Activated T-helper 1 cell treated with anti-CD3 and anti-CD28 coated beads, Interleukin-12 subunit alpha, Interleukin-12 subunit beta, Interleukin-2, Interleukin-4 antibody, amounts not matched to agents 30 ng/mL and 10 ng/mL and 1 ng/mL, durations not matched to agents 14 hours and 24 hours and 36 hours (primary cell): ENCODE data around the gene C2orf49. TPM values are rescaled to one million over a fixed set of nuclear protein-coding genes. Genes with fewer than 3 reads are reported as not detected.

Experiments
- DNase-seq: peaks from one replicate; pipeline ENCODE4 v3.0.0; 2021; ENCODE audit warnings: low spot score
- H3K27ac Mint-ChIP-seq: one replicate; pipeline ENCODE4 v1.8.0; 2021; ENCODE audit warnings: mild to moderate bottlenecking, mixed read lengths
- H3K27me3 Mint-ChIP-seq: one replicate; pipeline ENCODE4 v1.8.0; 2022; ENCODE audit warnings: mild to moderate bottlenecking, moderate library complexity, mixed read lengths; ENCODE audit not compliant: insufficient read depth
- H3K36me3 Mint-ChIP-seq: one replicate; pipeline ENCODE4 v1.8.0; 2021; ENCODE audit warnings: low read depth, mixed read lengths
- H3K4me1 Mint-ChIP-seq: one replicate; pipeline ENCODE4 v1.8.0; 2021; ENCODE audit warnings: low read depth, mixed read lengths
- H3K4me3 Mint-ChIP-seq: one replicate; pipeline ENCODE4 v1.8.0; 2021; ENCODE audit warnings: mild to moderate bottlenecking, moderate library complexity, mixed read lengths
- H3K9me3 Mint-ChIP-seq: one replicate; pipeline ENCODE4 v1.8.0; 2021; ENCODE audit warnings: mixed read lengths
- intact Hi-C: fragments of 100-400 bp; cut with micrococcal nuclease; formaldehyde crosslinking; loops from one replicate; pipeline ENCODE4 v1.15.1; 2024
- total RNA-seq: library from RNA; stranded (reverse); gene quantifications from 2 replicates; pipeline ENCODE4 v1.2.3, GENCODE V29; 2022

The C2orf49 gene
- total RNA-seq, 1 donor from 2014 or later, result 18.5 TPM

- no peaks in the 10 kb centered on the region for H3K27me3 Mint-ChIP-seq
- no peaks in the 10 kb centered on the region for H3K9me3 Mint-ChIP-seq
- H3K27ac Mint-ChIP-seq, result no peak overlapping the region
- peak overlapping the region; percentile 100 for H3K4me3 Mint-ChIP-seq
- DNase-seq, result no peak
- peaks cover 50% of the 10 kb centered on the region for H3K4me1 Mint-ChIP-seq
- intact Hi-C loops, result loop anchor here (5.0 to 10.0 kb wide), 3 partner anchors 455 to 853 kb away; partner anchors contain the start of gene UXS1
- H3K36me3 Mint-ChIP-seq, result peaks cover 37% of the 10 kb centered on the region
Observed at GRCh38 chr2:105339414-105339813, 2.1 kb downstream of the C2orf49 start.

GRCh38 chr2:105344704-105345345 lies 7.5 kb downstream of the C2orf49 start:
- intact Hi-C loops, result loop anchor here (10.0 kb wide), 1 partner anchor 1240 kb away; no protein-coding TSS in a partner anchor
- no peaks in the 10 kb centered on the region for H3K27me3 Mint-ChIP-seq
- H3K36me3 Mint-ChIP-seq, result peaks cover 46% of the 10 kb centered on the region
- H3K27ac Mint-ChIP-seq, result no peak overlapping the region
- H3K9me3 Mint-ChIP-seq, result no peaks in the 10 kb centered on the region
- H3K4me3 Mint-ChIP-seq, result no peak overlapping the region
- DNase-seq, result no peak
- H3K4me1 Mint-ChIP-seq, result peaks cover 5% of the 10 kb centered on the region

- intact Hi-C loops, result no loop called here
- Mint-ChIP-seq H3K27ac (no peak overlapping the region), H3K9me3 (peaks cover 7% of the 10 kb centered on the region), H3K27me3 (no peaks in the 10 kb centered on the region), H3K4me1 (peaks cover 13% of the 10 kb centered on the region), H3K36me3 (peaks cover 52% of the 10 kb centered on the region), H3K4me3 (no peak overlapping the region)
- DNase-seq, result no peak
Observed at GRCh38 chr2:105357122-105357521, 19.8 kb downstream of the C2orf49 start.

- Mint-ChIP-seq H3K27ac (no peak overlapping the region), H3K4me1 (peaks cover 24% of the 10 kb centered on the region), H3K4me3 (no peak overlapping the region), H3K36me3 (peaks cover 45% of the 10 kb centered on the region), H3K27me3 (no peaks in the 10 kb centered on the region), H3K9me3 (peaks cover 7% of the 10 kb centered on the region)
- no peak for DNase-seq
- intact Hi-C loops, result no loop called here
Observed at GRCh38 chr2:105358593-105358992, 21.3 kb downstream of the C2orf49 start.

- peaks cover 27% of the 10 kb centered on the region for H3K4me1 Mint-ChIP-seq
- H3K36me3 Mint-ChIP-seq, result peaks cover 38% of the 10 kb centered on the region
- H3K27me3 Mint-ChIP-seq, result peaks cover 2% of the 10 kb centered on the region
- intact Hi-C loops, result loop anchor here (10.0 kb wide), 1 partner anchor 734 kb away; no protein-coding TSS in a partner anchor
- peaks cover 7% of the 10 kb centered on the region for H3K9me3 Mint-ChIP-seq
- H3K27ac Mint-ChIP-seq, result no peak overlapping the region
- no peak for DNase-seq
- no peak overlapping the region for H3K4me3 Mint-ChIP-seq
Observed at GRCh38 chr2:105361102-105361889, 24.0 kb downstream of the C2orf49 start.

GRCh38 chr2:105362862-105363591 lies 25.7 kb downstream of the C2orf49 start:
- DNase-seq, result no peak
- H3K4me1 Mint-ChIP-seq, result peaks cover 27% of the 10 kb centered on the region
- H3K27me3 Mint-ChIP-seq, result peaks cover 2% of the 10 kb centered on the region
- H3K9me3 Mint-ChIP-seq, result no peaks in the 10 kb centered on the region
- H3K36me3 Mint-ChIP-seq, result peaks cover 28% of the 10 kb centered on the region
- H3K4me3 Mint-ChIP-seq, result no peak overlapping the region
- no peak overlapping the region for H3K27ac Mint-ChIP-seq
- intact Hi-C loops, result loop anchor here (10.0 kb wide), 1 partner anchor 732 kb away; no protein-coding TSS in a partner anchor

GRCh38 chr2:105364436-105365139 lies 27.2 kb downstream of the C2orf49 start:
- no peak for DNase-seq
- intact Hi-C loops, result loop anchor here (10.0 kb wide), 1 partner anchor 730 kb away; no protein-coding TSS in a partner anchor
- Mint-ChIP-seq H3K36me3 (peaks cover 19% of the 10 kb centered on the region), H3K9me3 (no peaks in the 10 kb centered on the region), H3K27me3 (peaks cover 2% of the 10 kb centered on the region), H3K4me1 (peaks cover 28% of the 10 kb centered on the region), H3K4me3 (no peak overlapping the region), H3K27ac (no peak overlapping the region)

- H3K4me1 Mint-ChIP-seq, result peaks cover 34% of the 10 kb centered on the region
- no peak overlapping the region for H3K4me3 Mint-ChIP-seq
- H3K27me3 Mint-ChIP-seq, result peaks cover 2% of the 10 kb centered on the region
- H3K9me3 Mint-ChIP-seq, result no peaks in the 10 kb centered on the region
- no peak for DNase-seq
- no peak overlapping the region for H3K27ac Mint-ChIP-seq
- intact Hi-C loops, result loop anchor here (10.0 kb wide), 1 partner anchor 730 kb away; no protein-coding TSS in a partner anchor
- peaks cover 17% of the 10 kb centered on the region for H3K36me3 Mint-ChIP-seq
Observed at GRCh38 chr2:105365206-105365605, 27.9 kb downstream of the C2orf49 start.

GRCh38 chr2:105368759-105369408 lies 31.5 kb downstream of the C2orf49 start:
- Mint-ChIP-seq H3K27me3 (peaks cover 2% of the 10 kb centered on the region), H3K36me3 (peaks cover 8% of the 10 kb centered on the region), H3K9me3 (no peaks in the 10 kb centered on the region), H3K27ac (no peak overlapping the region), H3K4me1 (peaks cover 18% of the 10 kb centered on the region), H3K4me3 (no peak overlapping the region)
- intact Hi-C loops, result loop anchor here (1.0 to 10.0 kb wide), 3 partner anchors 30 to 726 kb away; partner anchors contain the start of gene FHL2
- DNase-seq, result no peak

GRCh38 chr2:105369777-105370690 lies 32.7 kb downstream of the C2orf49 start:
- H3K27ac Mint-ChIP-seq, result no peak overlapping the region
- no peak overlapping the region for H3K4me3 Mint-ChIP-seq
- intact Hi-C loops, result loop anchor here (1.0 to 10.0 kb wide), 5 partner anchors 29 to 725 kb away; partner anchors contain the start of gene FHL2
- H3K36me3 Mint-ChIP-seq, result peaks cover 4% of the 10 kb centered on the region
- DNase-seq, result peak; percentile 78
- H3K4me1 Mint-ChIP-seq, result peaks cover 26% of the 10 kb centered on the region
- peaks cover 2% of the 10 kb centered on the region for H3K27me3 Mint-ChIP-seq
- H3K9me3 Mint-ChIP-seq, result no peaks in the 10 kb centered on the region

GRCh38 chr2:105371156-105371555 lies 33.8 kb downstream of the C2orf49 start:
- H3K9me3 Mint-ChIP-seq, result no peaks in the 10 kb centered on the region
- intact Hi-C loops, result loop anchor here (10.0 kb wide), 1 partner anchor 424 kb away; no protein-coding TSS in a partner anchor
- peaks cover 26% of the 10 kb centered on the region for H3K4me1 Mint-ChIP-seq
- no peak for DNase-seq
- peaks cover 4% of the 10 kb centered on the region for H3K36me3 Mint-ChIP-seq
- H3K4me3 Mint-ChIP-seq, result no peak overlapping the region
- no peaks in the 10 kb centered on the region for H3K27me3 Mint-ChIP-seq
- no peak overlapping the region for H3K27ac Mint-ChIP-seq
